KMS-11 (cell line): ENCODE results near the gene ADARB1.

Source experiments
- H2AFZ ChIP-seq: fragments of 200-600 bp; sonication (generic); 2 replicates; pipeline ENCODE4 v1.6.1; 2016; ENCODE audit warnings: antibody characterized with exemption, mixed run types, low read depth
- H3K27ac ChIP-seq: fragments of 200-600 bp; sonication (generic); 2 replicates; pipeline ENCODE4 v1.6.1; 2016; ENCODE audit warnings: mild to moderate bottlenecking, mixed run types
- H3K27me3 ChIP-seq: fragments of 200-600 bp; sonication (generic); 2 replicates; pipeline ENCODE4 v1.6.1; 2017; ENCODE audit warnings: mild to moderate bottlenecking, low read depth, mixed run types, moderate library complexity; ENCODE audit not compliant: insufficient read depth
- H3K36me3 ChIP-seq: fragments of 200-600 bp; sonication (generic); 2 replicates; pipeline ENCODE4 v1.6.1; 2017; ENCODE audit warnings: mild to moderate bottlenecking, mixed run types; ENCODE audit not compliant: insufficient read depth
- H3K4me1 ChIP-seq: fragments of 200-600 bp; sonication (generic); 2 replicates; pipeline ENCODE4 v1.6.1; 2016; ENCODE audit warnings: mild to moderate bottlenecking, low read depth, mixed run types; ENCODE audit not compliant: poor library complexity, severe bottlenecking
- H3K4me2 ChIP-seq: fragments of 200-600 bp; sonication (generic); 2 replicates; pipeline ENCODE4 v1.7.0; 2016; ENCODE audit warnings: mild to moderate bottlenecking, mixed run types
- H3K4me3 ChIP-seq: fragments of 200-600 bp; sonication (generic); IDR thresholded peaks from 2 replicates; pipeline ENCODE4 v1.6.1; 2017; ENCODE audit warnings: low read depth, low read length, mixed read lengths; ENCODE audit not compliant: insufficient read depth
- H3K79me2 ChIP-seq: fragments of 200-600 bp; sonication (generic); 2 replicates; pipeline ENCODE4 v1.6.1; 2016; ENCODE audit warnings: low read depth, mixed run types; ENCODE audit not compliant: insufficient read depth
- H3K9ac ChIP-seq: fragments of 200-600 bp; sonication (generic); 2 replicates; pipeline ENCODE4 v1.6.1; 2016; ENCODE audit warnings: mild to moderate bottlenecking, mixed run types
- H4K20me1 ChIP-seq: fragments of 200-600 bp; sonication (generic); 2 replicates; pipeline ENCODE4 v1.6.1; 2016; ENCODE audit warnings: mild to moderate bottlenecking, mixed run types; ENCODE audit not compliant: insufficient read depth
- TF ChIP-seq, protein P1 (sequence below): fragments of 200-600 bp; sonication (generic); conservative IDR thresholded peaks from 2 replicates; pipeline ENCODE4 v1.6.1; 2017; ENCODE audit warnings: low read depth, mild to moderate bottlenecking, antibody characterized with exemption, low read length, moderate library complexity, mixed read lengths

Gene ADARB1

GRCh38 chr21:45033791-45034555 lies 40.4 kb upstream of the ADARB1 start:
- Histone ChIP-seq H3K4me2 (no peak overlapping the region), H2AFZ (no peak overlapping the region), H3K9ac (no peak overlapping the region), H3K4me3 (no peak overlapping the region), H4K20me1 (no peaks in the 10 kb centered on the region), H3K4me1 (no peaks in the 10 kb centered on the region), H3K36me3 (no peaks in the 10 kb centered on the region), H3K79me2 (no peaks in the 10 kb centered on the region), H3K27me3 (peaks cover 96% of the 10 kb centered on the region), H3K27ac (no peak overlapping the region)
- TF ChIP-seq, protein P1, sequence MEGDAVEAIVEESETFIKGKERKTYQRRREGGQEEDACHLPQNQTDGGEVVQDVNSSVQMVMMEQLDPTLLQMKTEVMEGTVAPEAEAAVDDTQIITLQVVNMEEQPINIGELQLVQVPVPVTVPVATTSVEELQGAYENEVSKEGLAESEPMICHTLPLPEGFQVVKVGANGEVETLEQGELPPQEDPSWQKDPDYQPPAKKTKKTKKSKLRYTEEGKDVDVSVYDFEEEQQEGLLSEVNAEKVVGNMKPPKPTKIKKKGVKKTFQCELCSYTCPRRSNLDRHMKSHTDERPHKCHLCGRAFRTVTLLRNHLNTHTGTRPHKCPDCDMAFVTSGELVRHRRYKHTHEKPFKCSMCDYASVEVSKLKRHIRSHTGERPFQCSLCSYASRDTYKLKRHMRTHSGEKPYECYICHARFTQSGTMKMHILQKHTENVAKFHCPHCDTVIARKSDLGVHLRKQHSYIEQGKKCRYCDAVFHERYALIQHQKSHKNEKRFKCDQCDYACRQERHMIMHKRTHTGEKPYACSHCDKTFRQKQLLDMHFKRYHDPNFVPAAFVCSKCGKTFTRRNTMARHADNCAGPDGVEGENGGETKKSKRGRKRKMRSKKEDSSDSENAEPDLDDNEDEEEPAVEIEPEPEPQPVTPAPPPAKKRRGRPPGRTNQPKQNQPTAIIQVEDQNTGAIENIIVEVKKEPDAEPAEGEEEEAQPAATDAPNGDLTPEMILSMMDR: no peak

DNA sequence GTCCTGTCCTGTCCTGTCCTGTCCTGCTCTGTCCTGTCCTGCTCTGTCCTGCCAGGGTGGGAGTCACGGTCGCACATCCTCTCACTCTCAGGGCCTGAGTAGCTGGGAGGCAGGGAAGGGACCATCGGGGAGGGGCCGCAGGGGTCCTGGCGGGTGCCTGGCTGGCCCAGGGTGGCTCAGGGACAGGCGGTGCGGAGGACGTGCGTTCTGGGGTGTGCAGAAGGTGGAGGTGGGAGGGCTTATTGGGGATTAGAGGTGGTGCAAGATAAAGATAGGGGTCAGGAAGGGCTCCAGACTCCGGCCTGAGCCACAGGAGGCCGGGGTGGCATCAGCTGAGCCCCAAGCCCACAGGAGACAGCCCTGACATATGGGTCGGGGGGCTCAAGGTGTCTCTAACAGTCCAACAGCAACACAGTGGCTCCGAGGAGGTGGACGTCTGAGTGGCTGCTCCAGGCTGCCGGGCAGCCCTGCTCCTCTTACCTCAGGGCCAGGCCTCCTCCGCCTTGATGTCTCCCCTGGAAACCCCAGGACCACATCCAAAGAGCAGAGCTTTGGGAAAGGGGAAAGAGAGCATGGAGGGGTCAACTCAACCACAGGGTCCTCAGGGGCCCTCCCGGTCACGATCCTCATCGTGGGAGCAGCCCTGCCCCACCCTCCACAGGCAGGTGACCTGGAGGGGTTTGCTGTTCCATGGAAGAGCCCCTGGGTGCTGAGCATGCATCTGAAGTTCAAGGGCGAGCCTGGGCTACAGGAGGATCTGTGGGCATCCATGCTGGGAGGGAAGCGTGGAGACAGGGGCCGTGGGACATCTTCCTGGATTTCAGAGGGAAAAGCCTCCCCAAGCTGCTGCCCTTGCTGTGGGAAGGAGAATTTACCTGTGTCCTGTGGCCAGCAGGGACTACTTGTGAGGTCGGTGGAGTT lies 39.6 kb upstream of the ADARB1 start:
- Histone ChIP-seq H3K4me2 (no peak overlapping the region), H3K9ac (no peak overlapping the region), H3K27me3 (peaks cover 92% of the 10 kb centered on the region), H3K36me3 (no peaks in the 10 kb centered on the region), H3K79me2 (no peaks in the 10 kb centered on the region), H3K27ac (no peak overlapping the region), H4K20me1 (no peaks in the 10 kb centered on the region), H3K4me3 (no peak overlapping the region), H2AFZ (no peak overlapping the region), H3K4me1 (no peaks in the 10 kb centered on the region)
- TF ChIP-seq, protein P1: no peak

DNA sequence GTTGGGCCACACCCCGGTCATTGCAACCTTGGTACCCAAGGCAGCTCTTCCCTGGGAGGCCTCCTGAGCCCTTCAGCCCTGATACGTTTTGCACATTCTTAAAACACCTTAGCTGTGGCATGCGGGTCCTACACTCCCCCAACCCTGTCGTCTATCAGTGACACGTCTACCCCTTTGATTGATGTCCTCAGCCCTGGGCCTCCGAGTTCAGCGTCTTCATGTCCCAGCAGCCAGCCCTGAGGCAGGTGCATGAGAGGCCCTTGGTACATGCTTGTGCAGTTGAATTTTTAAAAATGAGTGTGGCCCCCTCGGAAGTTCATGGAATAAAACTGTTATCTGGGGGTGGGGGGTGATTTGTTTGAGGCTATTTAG lies 38.9 kb upstream of the ADARB1 start:
- Histone ChIP-seq H3K9ac (no peak overlapping the region), H3K36me3 (no peaks in the 10 kb centered on the region), H2AFZ (no peak overlapping the region), H3K79me2 (no peaks in the 10 kb centered on the region), H3K27me3 (peaks cover 85% of the 10 kb centered on the region), H3K4me2 (no peak overlapping the region), H3K4me3 (no peak overlapping the region), H4K20me1 (no peaks in the 10 kb centered on the region), H3K27ac (no peak overlapping the region), H3K4me1 (no peaks in the 10 kb centered on the region)
- TF ChIP-seq, protein P1: no peak

- TF ChIP-seq, protein P1: no peak
- no peak overlapping the region for H3K9ac ChIP-seq
Measured at GRCh38 chr21:45036630-45037029, 37.8 kb upstream of the ADARB1 start.

More at GRCh38 chr21:45036630-45037029, 37.8 kb upstream of the ADARB1 start:
- no peaks in the 10 kb centered on the region for H3K4me1 ChIP-seq
- H4K20me1 ChIP-seq: no peaks in the 10 kb centered on the region
- H3K27me3 ChIP-seq: peaks cover 75% of the 10 kb centered on the region
- H3K4me2 ChIP-seq: no peak overlapping the region
- H2AFZ ChIP-seq: no peak overlapping the region
- no peaks in the 10 kb centered on the region for H3K36me3 ChIP-seq
- no peaks in the 10 kb centered on the region for H3K79me2 ChIP-seq
- H3K27ac ChIP-seq: no peak overlapping the region
- no peak overlapping the region for H3K4me3 ChIP-seq
